Daoy (cell line): ENCODE data around the gene PCED1B. TPM values are rescaled to one million over a fixed set of nuclear protein-coding genes. Genes with fewer than 3 reads are reported as not detected.

Source experiments
- DNase-seq: peaks from one replicate; pipeline ENCODE4 v3.0.0-alpha.2; 2015; ENCODE audit warnings: low read depth
- total RNA-seq: library from RNA; depleted of rRNA; stranded (reverse); fragments of >200 nt; shearing (Covaris generic); gene quantifications from 2 replicates; pipeline ENCODE4 v1.2.3, GENCODE V29; 2014

Gene PCED1B
- total RNA-seq, 1 experiment from 2014 or later: 4.7 TPM

GRCh38 chr12:47231456-47231855, 152.0 kb downstream of the PCED1B start:
- DNase-seq: no peak

- no peak for DNase-seq
Measured at GRCh38 chr12:47234576-47235141, 155.2 kb downstream of the PCED1B start.

- DNase-seq: no peak
Measured at GRCh38 chr12:47235258-47236040, 156.0 kb downstream of the PCED1B start.

DNA sequence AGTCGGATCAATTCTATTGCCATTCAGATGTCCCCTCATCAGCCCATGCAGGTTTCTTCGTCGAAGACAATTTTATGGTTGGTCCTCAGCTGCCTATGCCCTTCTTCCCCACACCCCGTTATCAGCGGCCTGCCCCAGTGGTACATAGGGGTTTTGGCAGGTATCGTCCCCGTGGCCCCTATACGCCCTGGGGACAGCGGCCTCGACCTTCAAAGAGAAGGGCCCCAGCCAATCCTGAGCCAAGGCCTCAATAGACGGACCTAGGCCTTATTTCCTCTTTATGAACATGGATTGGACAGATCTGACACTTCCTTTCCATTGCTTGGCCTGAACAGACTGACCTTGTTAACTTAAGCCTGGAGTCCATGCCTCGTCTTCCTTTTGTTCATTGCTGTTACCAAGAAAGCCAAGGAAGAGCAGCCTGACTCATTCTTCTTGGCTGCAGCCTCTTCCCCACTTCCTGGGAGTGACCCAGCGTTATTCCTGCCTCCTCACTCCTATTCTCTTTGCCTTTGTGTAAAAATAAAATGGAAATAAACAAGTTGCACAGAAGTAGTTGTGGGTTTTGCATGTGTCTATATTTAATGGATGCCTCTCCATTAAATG, 156.8 kb downstream of the PCED1B start:
- peak; percentile 78 for DNase-seq

- no peak for DNase-seq
Measured at GRCh38 chr12:47237751-47238211, 158.4 kb downstream of the PCED1B start.

DNA sequence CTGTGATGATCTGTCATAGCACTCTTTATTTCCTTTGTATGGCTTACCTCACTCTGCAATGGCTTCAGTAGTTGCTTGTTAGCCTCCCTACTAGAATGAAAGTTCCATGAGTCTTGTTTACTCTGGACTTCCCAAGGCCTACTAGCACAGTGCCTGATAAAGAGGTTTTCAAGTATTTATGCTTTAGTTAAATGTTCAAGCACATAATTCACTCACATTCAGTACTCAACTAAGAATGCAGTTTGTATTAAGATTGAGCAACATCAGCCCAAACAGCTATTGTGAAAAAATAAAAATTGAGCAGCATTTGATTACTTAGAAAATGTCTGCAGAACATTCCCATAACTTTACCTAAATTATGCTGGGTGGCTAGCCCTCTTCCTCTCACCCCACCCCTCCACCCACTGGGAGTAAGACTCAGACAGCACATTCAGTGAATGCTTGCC, 159.3 kb downstream of the PCED1B start:
- no peak for DNase-seq

GRCh38 chr12:47242426-47242825, 163.0 kb downstream of the PCED1B start:
- DNase-seq: no peak

DNA sequence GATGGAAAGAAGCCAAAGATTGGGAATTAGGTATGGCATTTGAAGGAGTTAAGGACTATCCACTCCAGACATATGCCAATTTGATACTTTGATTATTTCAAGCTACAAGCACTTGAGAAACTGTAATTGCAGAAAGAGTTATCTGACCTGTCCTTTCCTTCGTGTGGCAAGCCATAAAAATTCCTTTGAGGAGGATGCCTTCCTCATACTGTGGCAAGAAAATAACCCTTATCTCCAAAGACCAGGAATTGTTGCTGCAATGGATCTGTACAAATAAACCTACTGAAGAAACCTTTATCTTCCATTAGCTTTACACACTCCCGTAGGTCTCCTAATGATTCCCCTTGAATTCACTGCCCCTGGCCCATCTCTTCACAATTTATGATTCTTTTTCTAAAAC, 165.4 kb downstream of the PCED1B start:
- DNase-seq: no peak

GRCh38 chr12:47245623-47246022, 166.2 kb downstream of the PCED1B start:
- DNase-seq: no peak

DNA sequence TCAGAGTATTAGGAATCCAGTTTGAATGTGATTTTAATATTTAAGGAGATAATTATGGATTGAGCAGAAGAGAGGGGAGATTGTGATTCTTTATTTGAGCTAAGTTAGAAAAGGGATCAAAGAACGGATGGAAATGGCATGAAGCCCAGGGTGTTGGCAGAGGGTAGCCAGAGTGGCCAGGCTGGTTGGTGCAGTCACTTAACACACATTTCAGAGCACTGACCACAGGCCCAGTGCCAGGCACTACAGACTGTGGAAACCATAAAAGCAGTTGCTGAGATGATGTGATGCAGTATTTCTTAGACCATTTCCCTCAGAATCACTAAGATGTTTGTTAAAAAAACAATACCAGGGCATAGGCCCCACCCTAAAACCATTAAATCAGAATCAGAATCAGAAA, 168.0 kb downstream of the PCED1B start:
- DNase-seq: no peak

- DNase-seq: no peak
Measured at GRCh38 chr12:47249082-47249481, 169.7 kb downstream of the PCED1B start.

GRCh38 chr12:47249719-47250357, 170.4 kb downstream of the PCED1B start:
- peak; percentile 51 for DNase-seq

DNA sequence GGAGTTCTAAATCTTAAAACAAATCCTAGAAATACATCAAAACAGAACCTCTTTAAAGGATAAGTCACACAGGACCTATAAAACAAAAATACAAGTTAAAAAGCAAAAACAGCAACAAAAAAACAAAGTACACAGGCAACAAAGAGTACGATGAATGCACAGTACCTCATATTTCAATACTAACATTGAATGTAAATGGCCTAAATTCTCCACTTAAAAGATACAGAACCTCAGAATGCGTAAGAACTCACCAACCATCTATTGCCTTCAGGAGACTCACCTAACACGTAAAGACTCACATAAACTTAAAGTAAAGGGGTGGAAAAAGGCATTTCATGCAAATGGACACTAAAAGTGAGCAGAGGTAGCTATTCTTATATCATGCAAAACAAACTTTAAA, 172.5 kb downstream of the PCED1B start:
- no peak for DNase-seq

DNA sequence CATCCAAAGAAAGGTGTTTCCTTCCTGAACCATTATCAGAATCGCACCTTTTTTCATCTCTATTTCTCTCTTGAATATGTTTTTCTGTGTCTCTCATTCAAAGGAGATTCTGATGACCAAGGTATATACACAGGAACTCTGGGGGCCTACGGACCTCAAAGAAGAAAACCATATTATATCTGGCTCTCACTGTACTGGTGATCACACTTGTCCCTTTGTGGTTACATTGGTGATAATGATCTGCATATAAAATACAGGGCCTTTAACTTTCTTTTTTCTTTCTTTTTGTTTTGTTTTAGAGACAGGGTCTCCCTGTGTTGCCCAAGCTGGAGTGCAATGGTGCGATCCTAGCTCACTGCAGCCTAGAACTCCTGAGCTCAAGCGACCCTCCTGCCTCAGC, 185.5 kb downstream of the PCED1B start:
- no peak for DNase-seq

DNA sequence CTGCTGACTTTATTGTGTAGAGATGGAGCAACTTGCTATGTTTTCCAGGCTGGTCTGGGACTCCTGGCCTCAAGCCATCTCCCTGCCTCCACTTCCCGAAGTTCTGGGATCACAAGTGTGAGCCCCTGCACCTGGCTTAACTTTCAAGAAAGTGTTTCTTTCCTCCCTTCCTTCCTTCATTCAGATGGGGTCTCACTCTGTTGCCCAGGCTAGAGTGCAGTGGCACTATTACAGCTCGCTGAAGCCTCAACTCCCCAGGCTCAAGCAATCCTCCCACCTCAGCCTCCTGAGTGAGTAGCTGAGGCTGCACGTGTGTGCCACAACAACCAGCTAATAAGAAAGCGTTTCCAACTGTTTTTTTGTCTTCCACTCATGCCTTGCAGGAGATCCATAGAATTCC, 186.0 kb downstream of the PCED1B start:
- DNase-seq: no peak

- no peak for DNase-seq
Measured at GRCh38 chr12:47267571-47267970, 188.2 kb downstream of the PCED1B start.

- DNase-seq: peak; percentile 59
Measured at GRCh38 chr12:47268501-47269454, 189.4 kb downstream of the PCED1B start.

GRCh38 chr12:47269916-47270315, 190.5 kb downstream of the PCED1B start:
- no peak for DNase-seq

GRCh38 chr12:47270782-47271664, 191.6 kb downstream of the PCED1B start:
- peak; percentile 94 for DNase-seq

DNA sequence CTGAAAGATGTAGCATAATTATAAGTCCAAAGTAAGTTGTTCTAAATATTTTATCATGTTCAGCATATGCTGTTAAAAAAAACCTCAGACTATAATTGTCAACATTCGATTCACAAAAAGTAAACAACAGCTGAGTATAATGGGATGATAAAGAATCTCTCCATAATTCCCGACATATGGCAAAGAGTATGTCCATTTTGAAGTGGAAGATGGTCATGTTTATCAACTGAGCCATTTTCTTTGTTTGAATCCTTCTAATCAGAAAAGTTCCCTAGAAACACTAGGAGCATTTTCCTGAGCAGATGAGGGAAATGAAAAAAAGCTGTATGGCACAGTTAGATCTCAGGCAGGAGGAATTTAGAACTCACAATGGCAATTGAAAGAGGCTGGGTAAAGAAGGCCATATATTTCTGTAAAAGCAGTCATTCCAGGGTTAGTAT, 192.4 kb downstream of the PCED1B start:
- DNase-seq: no peak
